Measurements from ENCODE around the gene FAM222B.

FAM222B gene

DNA sequence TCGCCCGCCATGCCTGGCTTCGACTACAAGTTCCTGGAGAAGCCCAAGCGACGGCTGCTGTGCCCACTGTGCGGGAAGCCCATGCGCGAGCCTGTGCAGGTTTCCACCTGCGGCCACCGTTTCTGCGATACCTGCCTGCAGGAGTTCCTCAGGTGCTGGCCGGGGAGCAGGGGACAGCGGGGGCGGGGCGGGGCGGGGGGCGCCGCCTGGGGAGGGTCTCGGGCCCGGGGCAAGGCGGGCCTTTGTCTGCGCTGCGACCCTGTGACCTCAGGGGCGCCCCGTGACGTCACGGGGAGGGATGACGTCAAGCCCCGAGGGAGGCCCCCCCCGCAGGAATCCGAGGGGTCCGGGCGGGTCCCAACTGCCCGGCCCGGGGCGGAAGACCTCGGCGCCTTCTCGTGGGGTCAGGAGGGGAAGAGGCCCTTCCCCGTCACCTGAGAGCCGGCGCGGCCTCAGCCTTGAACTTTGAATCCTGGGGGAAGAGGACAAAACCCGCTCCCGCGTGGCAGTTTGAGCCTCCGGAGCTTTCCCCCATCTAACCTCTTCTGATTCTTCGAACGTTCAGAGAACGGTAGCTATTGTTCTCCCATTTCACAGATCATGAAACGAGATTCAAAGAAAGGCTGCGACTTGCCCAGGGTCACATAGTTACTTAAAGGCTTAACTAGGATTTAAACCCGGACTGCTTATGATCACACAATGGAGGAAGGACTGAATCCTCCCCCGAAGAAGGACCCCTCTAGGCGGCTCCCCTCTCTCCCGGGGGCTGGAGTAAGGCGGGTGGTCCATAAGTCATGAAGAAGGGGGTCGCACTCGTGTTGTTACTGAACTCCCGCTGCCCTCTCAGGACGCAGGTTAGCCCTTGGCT is 98.3 kb downstream of the FAM222B start:
- Histone ChIP-seq H3K27ac (ENCODE audit: low read depth, low read length) (peak overlapping the region; percentile 99), H4K20me1 (ENCODE audit: low read depth, low read length) (no peaks in the 10 kb centered on the region; the same call in 1 of the 2 replicates), H3F3A (ENCODE audit: insufficient read depth) (peaks cover 86% of the 10 kb centered on the region), H3K4me2 (ENCODE audit: low read depth, low read length, poor library complexity, severe bottlenecking) (peak overlapping the region; percentile 71), H3K79me2 (ENCODE audit: insufficient read depth, low read length) (peaks cover 41% of the 10 kb centered on the region), H3K9me3 (ENCODE audit: insufficient read depth, low read length) (no peaks in the 10 kb centered on the region), H3K27me3 (ENCODE audit: low read length) (no peaks in the 10 kb centered on the region), H3K36me3 (ENCODE audit: low read length) (peaks cover 14% of the 10 kb centered on the region), H3K4me3 (ENCODE audit: insufficient read depth, low read length, poor library complexity, severe bottlenecking) (peak overlapping the region; percentile 98), H3K9ac (ENCODE audit: low read length) (peak overlapping the region; percentile 99), H2AFZ (ENCODE audit: low read depth, low read length, severe bottlenecking) (no peak overlapping the region), H3K9me2 (replicated peaks; ENCODE audit: insufficient read depth, low read length) (no peaks in the 10 kb centered on the region)
- TF ChIP-seq EZH2phosphoT487 (conservative IDR thresholded peaks at IDR 0.05; ENCODE audit: low read length): no peak
- TF ChIP-seq, protein P1, sequence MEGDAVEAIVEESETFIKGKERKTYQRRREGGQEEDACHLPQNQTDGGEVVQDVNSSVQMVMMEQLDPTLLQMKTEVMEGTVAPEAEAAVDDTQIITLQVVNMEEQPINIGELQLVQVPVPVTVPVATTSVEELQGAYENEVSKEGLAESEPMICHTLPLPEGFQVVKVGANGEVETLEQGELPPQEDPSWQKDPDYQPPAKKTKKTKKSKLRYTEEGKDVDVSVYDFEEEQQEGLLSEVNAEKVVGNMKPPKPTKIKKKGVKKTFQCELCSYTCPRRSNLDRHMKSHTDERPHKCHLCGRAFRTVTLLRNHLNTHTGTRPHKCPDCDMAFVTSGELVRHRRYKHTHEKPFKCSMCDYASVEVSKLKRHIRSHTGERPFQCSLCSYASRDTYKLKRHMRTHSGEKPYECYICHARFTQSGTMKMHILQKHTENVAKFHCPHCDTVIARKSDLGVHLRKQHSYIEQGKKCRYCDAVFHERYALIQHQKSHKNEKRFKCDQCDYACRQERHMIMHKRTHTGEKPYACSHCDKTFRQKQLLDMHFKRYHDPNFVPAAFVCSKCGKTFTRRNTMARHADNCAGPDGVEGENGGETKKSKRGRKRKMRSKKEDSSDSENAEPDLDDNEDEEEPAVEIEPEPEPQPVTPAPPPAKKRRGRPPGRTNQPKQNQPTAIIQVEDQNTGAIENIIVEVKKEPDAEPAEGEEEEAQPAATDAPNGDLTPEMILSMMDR (IDR thresholded peaks at IDR 0.05; ENCODE audit: insufficient read depth, low read length, poor library complexity, severe bottlenecking): no peak

DNA sequence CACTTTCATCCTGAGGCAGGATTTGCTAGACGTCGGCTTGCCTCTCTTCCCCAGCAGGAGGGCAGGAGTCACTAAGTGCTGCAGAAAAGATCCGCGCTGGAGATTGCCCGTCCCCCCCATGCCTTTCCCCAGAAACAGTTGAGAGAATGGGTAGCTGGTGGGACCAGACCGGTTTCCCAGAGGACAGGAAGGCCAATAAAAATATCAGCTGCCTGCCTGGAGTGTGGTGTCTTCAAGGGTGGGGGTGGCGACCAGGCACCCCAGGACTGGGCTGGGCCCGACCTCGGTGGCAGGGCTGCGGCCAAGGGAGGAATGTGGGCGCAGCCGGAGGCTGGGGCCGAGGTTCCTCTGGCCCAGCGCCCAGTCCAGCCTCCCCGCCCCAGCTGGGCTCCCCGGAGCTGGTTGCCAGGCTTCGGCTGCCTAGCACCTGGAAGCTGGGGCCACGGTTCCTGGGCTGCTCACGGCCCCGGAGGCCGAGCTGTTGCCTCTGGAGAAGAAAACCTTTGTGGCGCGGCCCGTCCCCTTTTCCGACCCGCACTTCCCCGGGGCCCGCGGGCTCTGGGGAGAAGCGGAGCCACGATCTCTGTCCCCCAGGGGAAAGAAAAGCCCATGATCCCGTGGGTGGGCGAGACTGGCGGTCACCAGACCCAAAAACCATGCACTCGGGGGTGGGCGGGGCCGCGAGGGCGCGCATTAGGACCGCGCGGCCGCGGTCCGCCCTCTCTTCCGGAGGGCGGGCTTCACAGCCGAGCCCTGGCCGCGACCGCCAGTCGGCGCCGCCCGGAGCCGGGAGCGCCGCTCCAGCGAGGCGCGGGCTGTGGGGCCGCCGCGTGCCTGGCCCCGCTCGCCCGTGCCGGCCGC is 99.1 kb downstream of the FAM222B start, which contains the start of gene TRAF4:
Gene TRAF4, plus strand, starts transcription at position 769 of the 861 bp plus-strand sequence. CDS start 102 bp downstream, outside the sequence.
- no peaks in the 10 kb centered on the region for H3K27me3 ChIP-seq (ENCODE audit: low read length)
- no peaks in the 10 kb centered on the region for H3K9me2 ChIP-seq (replicated peaks; ENCODE audit: insufficient read depth, low read length)
- H3K27ac ChIP-seq (ENCODE audit: low read depth, low read length): peak within 1 kb of the TSS; percentile 99
- H3K79me2 ChIP-seq (ENCODE audit: insufficient read depth, low read length): peaks cover 41% of the 10 kb centered on the region
- H3K9me3 ChIP-seq (ENCODE audit: insufficient read depth, low read length): no peaks in the 10 kb centered on the region
- peak within 1 kb of the TSS; percentile 98 for H3K4me3 ChIP-seq (ENCODE audit: insufficient read depth, low read length, poor library complexity, severe bottlenecking)
- H2AFZ ChIP-seq (ENCODE audit: low read depth, low read length, severe bottlenecking): no peak within 1 kb of the TSS
- no peaks in the 10 kb centered on the region; the same call in 1 of the 2 replicates for H4K20me1 ChIP-seq (ENCODE audit: low read depth, low read length)
- peak within 1 kb of the TSS; percentile 99 for H3K9ac ChIP-seq (ENCODE audit: low read length)
- H3K36me3 ChIP-seq (ENCODE audit: low read length): peaks cover 14% of the 10 kb centered on the region
- H3K4me2 ChIP-seq (ENCODE audit: low read depth, low read length, poor library complexity, severe bottlenecking): peak within 1 kb of the TSS; percentile 94
- TF ChIP-seq EZH2phosphoT487 (conservative IDR thresholded peaks at IDR 0.05; ENCODE audit: low read length): no peak
- TF ChIP-seq, protein P1 (IDR thresholded peaks at IDR 0.05; ENCODE audit: insufficient read depth, low read length, poor library complexity, severe bottlenecking): no peak
- H3F3A ChIP-seq (ENCODE audit: insufficient read depth): peaks cover 88% of the 10 kb centered on the region

DNA sequence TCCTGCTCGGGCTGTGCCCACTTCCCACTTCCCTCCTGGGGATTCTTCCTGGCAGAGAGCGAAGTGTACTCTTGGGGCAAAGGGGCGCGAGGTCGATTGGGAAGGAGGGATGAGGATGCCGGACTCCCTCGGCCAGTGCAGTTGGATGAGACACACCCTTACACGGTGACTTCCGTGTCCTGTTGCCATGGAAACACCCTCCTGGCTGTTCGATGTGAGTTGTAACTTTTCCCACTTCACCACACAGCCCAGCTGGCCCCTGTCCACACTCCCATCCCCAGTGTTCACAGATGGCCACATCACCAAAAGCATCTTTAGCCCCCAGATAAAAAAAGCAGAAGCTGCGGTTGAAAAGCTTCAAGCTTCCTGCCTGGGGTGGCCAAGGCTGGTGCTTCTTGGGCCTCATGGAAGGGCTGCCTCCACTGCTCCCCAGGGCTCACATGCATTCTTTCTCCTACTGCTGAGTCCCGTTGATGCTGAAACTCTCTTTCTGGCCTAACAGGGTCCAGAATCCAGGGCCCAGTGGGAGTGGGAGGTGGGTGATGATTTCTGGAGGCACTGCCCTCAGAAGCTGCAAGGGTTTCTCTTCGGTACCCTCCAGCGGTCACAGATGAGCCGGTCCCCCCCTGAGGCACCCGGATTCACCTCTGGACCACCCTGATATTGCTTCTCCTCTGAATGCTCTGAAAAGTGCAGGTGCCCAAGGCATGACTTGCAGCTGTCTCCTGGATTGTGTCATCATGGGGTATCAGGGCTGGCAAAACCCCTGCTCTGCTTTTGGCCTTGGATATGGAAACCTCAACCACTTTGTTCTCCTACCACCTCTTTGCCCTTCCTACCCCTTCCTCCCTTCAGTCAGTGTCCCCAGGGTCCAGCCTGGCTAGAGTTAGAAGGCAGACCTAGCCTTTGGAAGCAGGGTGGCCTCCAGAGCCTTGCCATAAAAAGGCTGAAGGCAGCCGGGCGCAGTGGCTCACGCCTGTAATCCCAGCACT is 100.9 kb downstream of the FAM222B start:
- H2AFZ ChIP-seq (ENCODE audit: low read depth, low read length, severe bottlenecking): no peak overlapping the region
- peaks cover 28% of the 10 kb centered on the region for H3K79me2 ChIP-seq (ENCODE audit: insufficient read depth, low read length)
- peak overlapping the region; percentile 99 for H3K27ac ChIP-seq (ENCODE audit: low read depth, low read length)

More for the DNA sequence above, 100.9 kb downstream of the FAM222B start:
- Histone ChIP-seq H3K27me3 (ENCODE audit: low read length) (no peaks in the 10 kb centered on the region), H4K20me1 (ENCODE audit: low read depth, low read length) (no peaks in the 10 kb centered on the region; the same call in 1 of the 2 replicates), H3K9me3 (ENCODE audit: insufficient read depth, low read length) (peaks cover 6% of the 10 kb centered on the region; the same call in 1 of the 2 replicates), H3K9me2 (replicated peaks; ENCODE audit: insufficient read depth, low read length) (no peaks in the 10 kb centered on the region), H3K36me3 (ENCODE audit: low read length) (peaks cover 10% of the 10 kb centered on the region), H3K4me3 (ENCODE audit: insufficient read depth, low read length, poor library complexity, severe bottlenecking) (no peak overlapping the region), H3F3A (ENCODE audit: insufficient read depth) (peaks cover 79% of the 10 kb centered on the region), H3K4me2 (ENCODE audit: low read depth, low read length, poor library complexity, severe bottlenecking) (peak overlapping the region; percentile 94), H3K9ac (ENCODE audit: low read length) (peak overlapping the region; percentile 99)
- TF ChIP-seq, protein P1 (IDR thresholded peaks at IDR 0.05; ENCODE audit: insufficient read depth, low read length, poor library complexity, severe bottlenecking): no peak
- TF ChIP-seq EZH2phosphoT487 (conservative IDR thresholded peaks at IDR 0.05; ENCODE audit: low read length): no peak

Data from SU-DHL-6 (cell line).